NCI-H2227 (cell line): ENCODE measurements around the gene FBXL13.
"Not testable (repeated sequence)": the region's sequence is repeated elsewhere in the genome, so short reads cannot be mapped to it uniquely, and the experiment has no call there.

ENCODE experiments used
- DNase-seq: peaks from one replicate; lab custom pipeline; 2025; ENCODE audit not compliant: unreplicated experiment; lab: John Stamatoyannopoulos, UW

Gene FBXL13

DNA sequence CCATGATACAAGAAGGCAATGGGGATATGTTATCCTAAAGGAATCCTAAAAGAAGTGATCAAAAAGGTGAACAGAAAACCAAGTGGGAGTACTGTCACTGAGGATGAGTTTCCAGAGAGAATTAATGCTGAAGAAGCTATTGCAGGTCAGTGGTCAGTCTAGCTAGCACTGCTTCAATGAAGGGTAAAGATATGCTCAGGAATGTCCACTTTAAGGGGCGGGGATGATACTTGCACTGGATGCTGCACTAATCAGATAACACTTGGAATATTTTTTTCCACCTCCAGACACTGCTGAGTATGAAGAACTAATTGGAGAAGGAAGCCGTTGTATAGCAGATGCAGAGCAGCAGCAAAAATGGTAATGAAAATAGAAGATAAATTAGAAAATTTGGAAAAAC lies 86.5 kb downstream of the FBXL13 start:
- no peak for DNase-seq

DNA sequence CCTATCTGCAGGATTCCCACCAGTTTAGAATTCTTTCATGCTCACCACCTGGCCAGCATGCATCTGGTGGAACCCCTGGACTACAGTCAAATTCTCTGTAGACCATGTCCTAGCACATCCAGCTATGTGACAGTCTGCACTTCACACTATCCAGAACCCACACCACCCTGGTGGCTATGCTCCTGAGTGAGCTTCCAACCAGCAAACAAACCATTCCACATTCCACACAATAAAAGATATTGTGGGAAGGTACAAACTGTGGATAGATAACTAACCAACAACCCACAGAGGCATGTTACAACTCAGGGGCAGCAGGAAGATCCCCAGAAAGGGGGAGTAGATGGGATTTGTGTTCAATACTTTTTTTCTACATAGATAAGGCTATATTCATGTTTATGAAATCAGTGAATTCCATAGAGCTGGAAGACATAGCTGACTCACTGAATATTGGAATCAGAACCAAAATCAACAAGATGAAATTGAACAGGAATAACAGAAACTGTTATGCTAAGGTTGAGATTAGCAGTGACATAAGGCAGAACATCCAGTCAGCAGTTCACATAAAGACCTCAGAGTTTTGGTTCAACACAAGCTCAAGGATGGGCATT lies 89.3 kb downstream of the FBXL13 start:
- no peak for DNase-seq

DNA sequence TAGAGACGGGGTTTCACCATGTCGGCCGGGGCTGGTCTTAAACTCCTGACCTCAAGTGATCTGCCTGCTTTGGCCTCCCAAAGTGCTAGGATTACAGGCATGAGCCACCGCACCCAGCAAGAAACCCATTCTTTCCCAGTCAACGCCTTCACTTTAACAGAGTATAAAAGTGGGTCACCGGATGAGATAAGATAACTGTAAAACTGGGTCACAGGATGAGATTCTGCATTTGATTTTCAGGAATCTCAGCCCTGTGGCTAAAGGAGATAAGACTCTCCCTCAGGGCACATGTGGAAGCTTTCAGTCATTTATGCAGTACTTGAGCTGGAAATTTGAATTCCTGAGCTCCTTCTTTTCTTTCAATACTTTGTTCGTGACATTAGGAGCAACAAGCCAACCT lies 91.0 kb downstream of the FBXL13 start:
- DNase-seq = no peak

DNA sequence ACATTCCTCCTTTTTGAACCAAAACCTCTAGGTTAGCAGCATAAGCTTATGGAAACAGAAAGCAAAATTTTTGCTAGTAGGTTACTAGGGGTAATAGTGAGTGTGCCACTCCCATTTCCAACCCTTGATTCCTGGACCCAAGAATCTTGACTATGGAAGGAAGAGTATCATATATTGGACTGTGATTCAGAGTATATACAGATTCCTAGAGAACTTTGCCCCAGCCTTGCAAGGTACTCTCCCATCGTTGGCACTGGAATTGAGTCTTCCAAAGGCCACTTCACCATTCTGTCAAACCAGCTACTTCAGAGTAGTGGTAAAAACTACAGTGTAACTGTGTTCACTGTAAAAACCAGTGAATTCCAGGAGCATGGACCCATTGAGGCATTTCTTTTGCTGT lies 92.4 kb downstream of the FBXL13 start:
- no peak for DNase-seq

DNA sequence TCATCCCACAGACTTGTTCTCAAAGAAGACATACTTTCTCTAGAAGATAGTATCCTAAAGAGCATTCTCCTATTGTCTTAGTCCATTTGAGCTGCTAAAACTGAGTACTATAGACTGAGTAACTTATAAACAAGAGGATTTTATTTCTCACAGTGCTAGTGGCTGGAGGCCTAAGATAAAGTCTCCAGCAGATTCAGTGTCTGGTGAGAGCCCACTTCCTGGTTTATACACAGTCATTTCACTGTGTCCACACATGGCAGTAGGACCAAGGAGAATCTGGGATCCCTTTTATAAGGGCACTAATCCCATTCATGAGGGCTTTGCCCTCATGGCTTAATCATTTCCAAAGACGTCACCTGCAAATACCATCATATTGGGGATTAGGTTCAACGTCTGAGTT lies 93.1 kb downstream of the FBXL13 start:
- no peak for DNase-seq

DNA sequence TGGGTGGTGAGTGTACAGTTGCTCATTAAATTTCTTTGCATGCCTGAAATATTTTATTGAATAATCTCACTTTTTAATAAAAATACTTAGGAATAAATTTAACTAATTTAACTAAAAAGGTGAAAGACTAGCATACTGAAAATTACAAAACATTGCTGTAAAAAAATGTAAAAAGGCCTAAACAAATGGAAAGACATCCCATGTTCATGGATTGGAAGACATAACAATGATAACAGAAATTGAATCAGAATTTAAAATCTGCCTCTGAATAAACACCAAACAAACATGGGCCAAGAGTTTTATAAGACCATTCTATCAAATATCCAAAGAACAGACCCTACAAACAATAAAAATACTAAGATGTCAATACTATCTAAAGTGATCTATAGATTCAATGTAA lies 94.9 kb downstream of the FBXL13 start:
- DNase-seq = no peak

DNA sequence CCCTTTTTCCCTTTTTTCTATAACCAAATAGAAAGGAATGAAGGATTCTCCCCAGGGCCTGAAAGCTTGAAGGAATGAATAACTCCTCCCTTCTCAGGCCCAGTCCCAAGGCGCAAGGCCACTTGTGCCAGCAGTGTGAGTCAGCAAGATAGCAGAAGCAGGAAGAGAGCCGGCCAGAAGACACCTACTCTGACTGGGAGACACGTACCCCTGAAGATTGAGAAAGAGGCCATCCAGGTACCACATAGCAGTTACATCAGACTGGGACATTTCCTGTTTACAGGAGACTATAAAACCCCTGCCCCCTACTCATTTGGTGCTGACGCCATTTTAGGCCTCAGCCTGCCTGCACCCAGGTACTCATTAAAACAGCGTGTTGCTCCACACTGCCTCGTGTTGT lies 96.3 kb downstream of the FBXL13 start:
- DNase-seq = no peak

DNA sequence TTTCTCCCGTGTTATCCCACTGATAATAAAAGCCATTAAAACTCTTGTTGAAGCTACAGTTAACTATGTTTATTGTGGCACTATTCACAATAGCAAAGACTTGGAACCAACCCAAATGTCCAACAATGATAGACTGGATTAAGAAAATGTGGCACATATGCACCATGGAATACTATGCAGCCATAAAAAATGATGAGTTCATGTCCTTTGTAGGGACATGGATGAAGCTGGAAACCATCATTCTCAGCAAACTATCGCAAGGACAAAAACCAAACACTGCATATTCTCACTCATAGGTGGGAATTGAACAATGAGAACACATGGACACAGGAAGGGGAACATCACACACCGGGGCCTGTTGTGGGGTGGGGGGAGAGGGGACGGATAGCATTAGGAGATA lies 97.0 kb downstream of the FBXL13 start:
- DNase-seq = not testable (repeated sequence)

DNA sequence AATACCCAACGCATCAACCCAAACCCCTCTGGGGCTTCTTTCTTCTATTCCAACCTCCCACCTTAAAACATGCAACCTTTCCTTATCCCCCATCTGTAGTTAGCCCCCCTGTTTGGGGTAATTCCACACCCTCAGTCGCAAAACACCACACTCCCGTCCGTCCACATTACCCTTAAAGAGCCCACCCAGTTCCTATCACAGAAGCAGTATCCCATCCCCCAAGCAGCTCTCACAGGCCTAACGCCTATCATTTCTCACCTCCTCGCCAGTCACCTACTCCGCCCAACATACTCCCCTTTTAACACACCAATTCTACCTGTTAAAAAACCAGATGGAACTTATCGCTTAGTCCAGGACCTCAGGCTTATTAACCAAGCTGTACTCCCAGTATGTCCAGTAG lies 98.1 kb downstream of the FBXL13 start:
- DNase-seq = no peak

DNA sequence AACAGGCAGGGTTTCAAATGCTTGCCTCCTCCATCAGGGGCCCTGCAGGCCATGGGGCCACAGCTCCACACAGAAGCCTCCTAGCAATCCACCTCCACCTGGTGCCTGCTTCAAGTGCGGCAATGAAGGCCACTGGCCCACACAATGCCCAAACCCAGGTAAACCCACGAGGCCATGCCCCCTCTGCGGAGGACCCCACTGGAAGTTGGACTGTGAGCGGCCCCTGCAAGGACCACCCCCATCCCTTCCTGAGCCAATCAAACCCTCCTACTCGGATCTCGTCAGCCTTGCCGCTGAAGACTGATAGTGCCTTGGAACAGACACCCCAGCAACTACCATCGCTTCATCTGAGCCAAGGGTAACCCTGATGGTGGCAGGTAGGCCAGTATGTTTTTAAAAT lies 98.7 kb downstream of the FBXL13 start:
- no peak for DNase-seq

DNA sequence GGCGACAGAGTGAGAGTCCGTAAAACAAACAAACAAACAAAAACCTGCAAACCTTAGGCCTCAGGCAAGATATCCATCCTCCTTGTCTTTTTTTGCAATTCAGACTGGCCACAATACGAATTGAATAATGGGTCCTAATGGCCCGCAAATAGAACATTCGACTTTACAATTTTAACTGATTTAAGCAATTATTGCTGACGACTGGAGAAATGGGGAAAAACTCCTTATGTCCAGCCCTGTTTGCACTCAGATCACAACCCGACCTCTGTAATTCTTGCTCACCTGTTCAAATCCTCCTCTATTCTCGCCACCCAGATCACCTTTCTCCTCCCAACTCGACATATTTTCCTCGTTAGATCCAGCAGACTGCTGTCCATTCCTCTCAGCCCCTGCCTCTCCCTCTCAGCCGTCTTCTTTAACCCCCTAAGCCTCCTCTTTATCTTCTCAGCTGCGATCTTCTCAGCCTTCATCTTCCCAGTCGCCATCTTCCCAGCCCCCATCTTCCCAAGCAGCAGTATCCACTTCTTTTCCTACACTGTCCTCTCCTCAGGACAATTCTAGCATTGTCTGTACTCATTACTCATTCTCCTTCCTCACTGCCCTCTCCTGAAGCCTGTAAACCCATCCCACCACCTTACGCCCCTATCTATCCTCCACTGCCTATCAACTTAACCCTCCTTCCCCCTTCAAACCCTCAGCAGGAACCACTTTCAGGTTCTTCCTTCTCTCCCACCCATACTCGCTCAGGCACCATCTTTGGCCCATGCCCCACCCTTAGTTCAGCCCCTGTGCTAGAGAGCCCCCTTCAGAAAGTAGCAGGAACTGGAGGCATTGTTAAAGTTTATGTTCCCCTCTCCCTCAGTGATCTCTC lies 100.0 kb downstream of the FBXL13 start:
- no peak for DNase-seq

DNA sequence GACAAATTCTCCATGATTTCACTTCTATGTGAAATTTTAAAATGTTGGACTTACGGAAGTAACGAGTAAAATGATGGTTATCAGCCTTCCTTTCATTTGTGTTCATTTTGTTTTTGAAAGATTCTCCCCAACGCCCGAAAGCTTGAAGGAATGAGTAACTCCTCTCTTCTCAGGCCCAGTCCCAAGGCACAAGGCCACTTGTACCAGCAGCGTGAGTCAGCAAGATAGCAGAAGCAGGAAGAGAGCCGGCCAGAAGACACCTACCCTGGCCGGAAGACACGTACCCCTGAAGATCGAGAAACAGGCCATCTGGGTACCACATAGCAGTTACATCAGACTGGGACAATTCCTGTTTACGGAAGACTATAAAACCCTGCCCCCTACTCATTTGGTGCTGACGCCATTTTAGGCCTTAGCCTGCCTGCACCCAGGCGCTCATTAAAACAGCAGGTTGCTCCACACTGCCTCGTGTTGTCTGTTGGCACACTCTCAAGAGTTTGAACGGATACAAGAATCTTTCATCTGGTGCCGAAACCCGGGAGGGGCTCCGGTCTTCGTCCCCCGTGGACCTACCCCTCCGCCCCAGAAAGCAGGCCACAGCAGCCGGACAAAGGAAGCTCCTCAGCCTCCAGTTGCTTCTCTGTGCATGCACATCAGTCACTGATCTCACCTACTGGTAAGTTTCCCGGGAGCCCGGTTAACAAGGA lies 101.3 kb downstream of the FBXL13 start:
- no peak for DNase-seq

DNA sequence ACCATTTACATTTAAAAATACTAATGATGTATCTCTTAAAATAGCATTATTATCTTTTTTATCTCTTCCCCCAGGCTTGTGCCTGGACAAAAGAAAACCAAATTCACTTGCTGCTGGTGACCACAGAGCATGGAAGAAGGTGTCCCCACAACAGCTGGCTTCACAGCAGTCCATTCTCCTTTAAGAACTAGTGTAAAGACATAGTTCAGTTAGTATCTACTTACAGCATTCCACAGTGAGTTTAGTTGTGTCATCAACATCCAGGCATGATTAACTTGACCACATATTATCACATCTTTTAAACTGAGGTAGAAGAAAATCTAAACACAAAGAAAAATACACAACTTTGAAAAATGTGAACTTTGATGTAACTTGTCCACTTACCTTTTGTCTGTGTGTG lies 106.8 kb downstream of the FBXL13 start:
- no peak for DNase-seq

DNA sequence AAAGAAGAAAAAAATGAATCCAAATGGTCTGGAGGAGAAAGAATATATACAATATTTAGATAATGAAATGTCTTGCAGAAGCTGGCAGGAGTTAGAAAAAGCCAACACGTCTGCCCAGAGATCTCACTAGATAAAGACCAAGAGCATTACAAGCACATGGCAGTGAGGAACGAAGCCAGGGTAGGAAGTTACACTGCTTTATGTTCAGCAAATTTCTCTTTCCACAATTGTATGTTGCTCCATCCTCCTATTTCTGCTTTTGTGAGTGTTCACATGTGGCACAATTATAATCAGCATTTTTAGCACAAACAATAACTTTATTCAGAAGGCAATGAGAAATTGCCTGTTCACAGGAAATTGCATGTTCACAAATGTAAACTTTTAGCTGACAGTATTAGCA lies 108.1 kb downstream of the FBXL13 start:
- no peak for DNase-seq

DNA sequence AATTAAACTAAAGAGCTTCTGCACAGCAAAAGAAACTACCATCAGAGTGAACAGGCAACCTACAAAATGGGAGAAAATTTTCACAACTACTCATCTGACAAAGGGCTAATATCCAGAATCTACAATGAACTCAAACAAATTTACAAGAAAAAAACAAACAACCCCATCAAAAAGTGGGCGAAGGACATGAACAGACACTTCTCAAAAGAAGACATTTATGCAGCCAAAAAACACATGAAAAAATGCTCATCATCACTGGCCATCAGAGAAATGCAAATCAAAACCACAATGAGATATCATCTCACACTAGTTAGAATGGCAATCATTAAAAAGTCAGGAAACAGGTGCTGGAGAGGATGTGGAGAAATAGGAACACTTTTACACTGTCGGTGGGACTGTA lies 112.6 kb downstream of the FBXL13 start:
- DNase-seq = not testable (repeated sequence)

DNA sequence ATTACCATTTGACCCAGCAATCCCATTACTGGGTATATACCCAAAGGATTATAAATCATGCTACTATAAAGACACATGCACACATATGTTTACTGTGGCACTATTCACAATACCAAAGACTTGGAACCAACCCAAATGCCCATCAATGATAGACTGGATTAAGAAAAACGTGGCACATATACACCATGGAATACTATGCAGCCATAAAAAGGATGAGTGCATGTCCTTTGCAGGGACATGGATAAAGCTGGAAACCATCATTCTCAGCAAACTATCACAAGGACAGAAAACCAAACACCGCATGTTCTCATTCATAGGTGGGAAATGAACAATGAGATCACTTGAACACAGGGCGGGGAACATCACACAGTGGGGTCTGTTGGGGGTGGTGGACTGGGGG lies 116.6 kb downstream of the FBXL13 start:
- DNase-seq = not testable (repeated sequence)

DNA sequence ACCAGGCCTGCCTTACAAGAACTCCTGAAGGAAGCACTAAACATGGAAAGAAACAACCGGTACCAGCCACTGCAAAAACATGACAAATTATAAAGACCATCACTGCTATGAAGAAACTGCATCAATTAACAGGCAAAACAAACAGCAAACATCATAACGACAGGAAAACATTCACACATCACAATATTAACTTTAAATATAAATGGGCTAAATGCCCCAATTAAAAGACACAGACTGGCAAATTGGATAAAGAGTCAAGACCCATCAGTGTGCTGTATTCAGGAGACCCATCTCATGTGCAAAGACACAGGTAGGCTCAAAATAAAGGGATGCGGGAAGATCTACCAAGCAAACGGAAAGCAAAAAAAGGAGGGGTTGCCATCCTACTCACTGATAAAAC lies 120.2 kb downstream of the FBXL13 start:
- DNase-seq = not testable (repeated sequence)

DNA sequence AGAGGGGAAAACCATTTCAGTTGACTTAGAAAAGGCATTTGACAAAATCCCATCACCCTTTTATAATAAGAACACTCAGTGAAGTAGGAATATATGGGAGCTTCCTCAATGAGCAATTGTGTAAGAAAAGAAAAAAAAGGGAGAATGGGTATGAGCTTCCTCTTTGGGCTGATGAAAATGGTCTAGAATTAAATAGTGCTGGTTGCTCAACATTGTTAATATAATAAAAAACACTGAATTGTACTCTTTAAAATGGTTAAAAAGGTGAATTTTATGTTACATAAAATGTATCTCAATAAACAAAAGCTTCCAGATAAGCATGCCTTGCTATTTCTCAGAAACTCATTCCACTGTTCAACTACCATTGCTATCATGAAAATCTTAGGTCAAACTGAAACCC lies 121.2 kb downstream of the FBXL13 start:
- DNase-seq = no peak

DNA sequence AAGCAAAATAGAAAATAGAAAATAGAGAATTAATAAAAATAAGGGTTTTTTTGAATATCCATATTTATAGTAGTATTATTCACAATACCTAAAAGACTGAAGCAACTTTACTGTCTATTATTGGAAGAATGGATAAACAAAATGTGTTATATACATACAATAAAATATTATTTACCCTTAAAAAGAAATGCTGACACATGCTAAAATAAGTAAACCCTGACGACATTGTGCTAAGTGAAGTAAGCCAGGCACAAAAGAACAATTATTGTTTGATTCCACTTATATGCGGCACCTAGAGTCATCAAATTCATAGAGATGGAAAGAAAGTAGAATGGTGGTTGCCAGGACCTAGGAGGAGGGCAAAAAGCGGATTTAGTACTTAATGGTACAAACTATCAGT lies 122.8 kb downstream of the FBXL13 start:
- no peak for DNase-seq

DNA sequence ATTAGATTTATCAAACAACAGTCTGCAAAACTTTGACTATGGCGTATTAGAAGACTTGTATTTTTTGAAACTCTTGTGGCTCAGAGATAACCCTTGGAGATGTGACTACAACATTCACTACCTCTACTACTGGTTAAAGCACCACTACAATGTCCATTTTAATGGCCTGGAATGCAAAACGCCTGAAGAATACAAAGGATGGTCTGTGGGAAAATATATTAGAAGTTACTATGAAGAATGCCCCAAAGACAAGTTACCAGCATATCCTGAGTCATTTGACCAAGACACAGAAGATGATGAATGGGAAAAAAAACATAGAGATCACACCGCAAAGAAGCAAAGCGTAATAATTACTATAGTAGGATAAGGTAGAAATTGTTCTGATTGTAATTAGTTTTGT lies 130.4 kb downstream of the FBXL13 start:
- no peak for DNase-seq

DNA sequence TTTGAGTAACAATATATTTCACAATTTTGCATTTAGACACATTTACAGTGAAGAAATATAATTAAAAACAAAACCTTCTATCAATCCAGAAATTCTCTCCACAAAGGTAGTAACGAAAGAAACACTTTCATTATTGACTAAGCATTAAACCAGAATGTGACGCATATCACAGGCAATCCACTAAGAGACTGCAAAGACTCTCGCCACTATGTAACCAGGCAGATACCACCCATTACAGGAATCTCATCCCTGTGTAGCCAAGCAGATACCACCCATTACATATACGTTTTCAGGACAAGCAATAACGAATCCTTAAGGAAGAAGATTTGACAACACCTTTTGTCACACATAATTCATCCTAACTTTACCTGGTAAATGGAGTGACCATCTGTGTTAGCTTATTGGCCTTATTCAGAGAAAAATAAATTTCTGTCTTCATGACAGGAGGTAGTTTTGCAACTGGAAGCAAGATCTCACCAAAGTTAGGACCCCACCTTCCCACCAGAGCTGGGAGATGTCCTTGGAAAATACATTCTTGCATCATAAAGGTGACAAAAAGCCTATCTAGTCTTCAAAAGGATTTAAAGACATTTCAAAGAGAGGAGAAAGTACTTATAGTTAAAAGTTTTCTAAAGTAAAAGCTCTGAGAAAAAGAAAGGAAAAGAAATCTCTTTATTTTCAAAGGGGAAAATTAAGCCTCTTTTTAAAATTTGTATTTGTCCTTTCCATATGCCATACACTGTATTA lies 131.0 kb downstream of the FBXL13 start:
- DNase-seq = no peak
